Ishikawa (cell line): ENCODE results near the gene ACTN3.

Source experiments
- CEBPB ChIP-seq: IDR thresholded peaks from 2 replicates; pipeline ENCODE4 v1.6.1; 2012
- CREB1 ChIP-seq: IDR thresholded peaks from 2 replicates; pipeline ENCODE4 v1.6.1; 2012; ENCODE audit warnings: low read depth
- EGR1 ChIP-seq: IDR thresholded peaks from 2 replicates; pipeline ENCODE4 v1.6.1; 2012
- EP300 ChIP-seq: IDR thresholded peaks from 2 replicates; pipeline ENCODE4 v1.6.1; 2012; ENCODE audit warnings: borderline replicate concordance
- FOXM1 ChIP-seq: IDR thresholded peaks from 2 replicates; pipeline ENCODE4 v1.6.1; 2012; ENCODE audit warnings: low read depth, borderline replicate concordance
- NFIC ChIP-seq: IDR thresholded peaks from 2 replicates; pipeline ENCODE4 v1.6.1; 2012
- RAD21 ChIP-seq: IDR thresholded peaks from 2 replicates; pipeline ENCODE4 v1.6.1; 2012; ENCODE audit warnings: low read depth
- TAF1 ChIP-seq: IDR thresholded peaks from 2 replicates; pipeline ENCODE4 v1.6.1; 2012; ENCODE audit warnings: low read depth, mild to moderate bottlenecking
- TCF12 ChIP-seq: IDR thresholded peaks from 2 replicates; pipeline ENCODE4 v1.6.1; 2012; ENCODE audit warnings: low read depth
- TEAD4 ChIP-seq: IDR thresholded peaks from 2 replicates; pipeline ENCODE4 v1.6.1; 2012
- YY1 ChIP-seq: IDR thresholded peaks from 2 replicates; pipeline ENCODE4 v1.6.1; 2012; ENCODE audit warnings: low read depth
- ZBTB7A ChIP-seq: IDR thresholded peaks from 2 replicates; pipeline ENCODE4 v1.6.1; 2012; ENCODE audit warnings: low read depth
- TF ChIP-seq, protein P1 (sequence below): IDR thresholded peaks from 2 replicates; pipeline ENCODE4 v1.6.1; 2012; ENCODE audit warnings: low read depth, mild to moderate bottlenecking
- TF ChIP-seq, protein P2 (sequence below): IDR thresholded peaks from 2 replicates; pipeline ENCODE4 v1.6.1; 2012
- TF ChIP-seq, protein P3 (sequence below): IDR thresholded peaks from 2 replicates; pipeline ENCODE4 v1.6.1; 2012

The ACTN3 gene

DNA sequence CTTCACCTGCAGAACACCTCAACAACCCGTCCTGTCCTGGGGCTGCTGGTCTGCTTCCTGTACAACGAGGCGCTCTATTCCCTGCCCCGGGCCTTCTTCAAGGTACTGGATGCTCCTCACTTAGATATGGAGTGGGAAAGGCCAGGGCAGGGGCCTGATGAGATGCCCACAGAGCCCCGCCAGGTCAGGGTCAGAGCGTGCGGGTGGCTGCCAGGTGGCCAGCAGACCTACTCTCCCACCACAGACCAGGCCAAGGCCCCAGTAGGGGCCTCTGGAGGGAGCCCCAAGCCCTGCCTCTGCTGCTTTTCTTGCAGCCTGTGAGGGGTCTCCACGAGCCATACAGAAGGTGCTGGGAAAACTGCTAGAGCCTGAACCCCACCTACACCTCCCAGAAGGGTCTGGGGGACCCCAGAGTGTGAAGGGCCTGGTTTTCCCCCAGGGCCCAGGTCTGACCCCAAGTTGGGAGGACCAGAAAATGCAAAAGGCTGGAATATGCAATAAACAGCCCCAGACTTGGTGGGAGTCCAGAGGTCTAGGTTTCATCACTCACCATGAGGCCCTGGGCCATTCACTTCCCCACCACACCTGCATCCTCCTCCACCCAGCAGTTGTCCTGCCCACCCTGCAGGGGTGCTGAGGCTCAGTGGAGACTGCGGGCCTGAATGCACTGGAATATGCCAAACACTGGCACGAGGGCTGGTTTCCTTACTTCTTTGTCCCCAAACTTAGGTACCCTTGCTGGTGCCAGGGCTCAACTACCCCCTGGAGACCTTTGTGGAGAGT, 15.6 kb upstream of the ACTN3 start:
- TF ChIP-seq, protein P1, sequence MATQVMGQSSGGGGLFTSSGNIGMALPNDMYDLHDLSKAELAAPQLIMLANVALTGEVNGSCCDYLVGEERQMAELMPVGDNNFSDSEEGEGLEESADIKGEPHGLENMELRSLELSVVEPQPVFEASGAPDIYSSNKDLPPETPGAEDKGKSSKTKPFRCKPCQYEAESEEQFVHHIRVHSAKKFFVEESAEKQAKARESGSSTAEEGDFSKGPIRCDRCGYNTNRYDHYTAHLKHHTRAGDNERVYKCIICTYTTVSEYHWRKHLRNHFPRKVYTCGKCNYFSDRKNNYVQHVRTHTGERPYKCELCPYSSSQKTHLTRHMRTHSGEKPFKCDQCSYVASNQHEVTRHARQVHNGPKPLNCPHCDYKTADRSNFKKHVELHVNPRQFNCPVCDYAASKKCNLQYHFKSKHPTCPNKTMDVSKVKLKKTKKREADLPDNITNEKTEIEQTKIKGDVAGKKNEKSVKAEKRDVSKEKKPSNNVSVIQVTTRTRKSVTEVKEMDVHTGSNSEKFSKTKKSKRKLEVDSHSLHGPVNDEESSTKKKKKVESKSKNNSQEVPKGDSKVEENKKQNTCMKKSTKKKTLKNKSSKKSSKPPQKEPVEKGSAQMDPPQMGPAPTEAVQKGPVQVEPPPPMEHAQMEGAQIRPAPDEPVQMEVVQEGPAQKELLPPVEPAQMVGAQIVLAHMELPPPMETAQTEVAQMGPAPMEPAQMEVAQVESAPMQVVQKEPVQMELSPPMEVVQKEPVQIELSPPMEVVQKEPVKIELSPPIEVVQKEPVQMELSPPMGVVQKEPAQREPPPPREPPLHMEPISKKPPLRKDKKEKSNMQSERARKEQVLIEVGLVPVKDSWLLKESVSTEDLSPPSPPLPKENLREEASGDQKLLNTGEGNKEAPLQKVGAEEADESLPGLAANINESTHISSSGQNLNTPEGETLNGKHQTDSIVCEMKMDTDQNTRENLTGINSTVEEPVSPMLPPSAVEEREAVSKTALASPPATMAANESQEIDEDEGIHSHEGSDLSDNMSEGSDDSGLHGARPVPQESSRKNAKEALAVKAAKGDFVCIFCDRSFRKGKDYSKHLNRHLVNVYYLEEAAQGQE, result no peak
- TF ChIP-seq FOXM1 (no peak), TCF12 (no peak), NFIC (no peak), TAF1 (no peak), EGR1 (no peak), CEBPB (no peak), TEAD4 (no peak), CREB1 (no peak), RAD21 (no peak), ZBTB7A (no peak), YY1 (no peak), EP300 (no peak)
- TF ChIP-seq, protein P2, sequence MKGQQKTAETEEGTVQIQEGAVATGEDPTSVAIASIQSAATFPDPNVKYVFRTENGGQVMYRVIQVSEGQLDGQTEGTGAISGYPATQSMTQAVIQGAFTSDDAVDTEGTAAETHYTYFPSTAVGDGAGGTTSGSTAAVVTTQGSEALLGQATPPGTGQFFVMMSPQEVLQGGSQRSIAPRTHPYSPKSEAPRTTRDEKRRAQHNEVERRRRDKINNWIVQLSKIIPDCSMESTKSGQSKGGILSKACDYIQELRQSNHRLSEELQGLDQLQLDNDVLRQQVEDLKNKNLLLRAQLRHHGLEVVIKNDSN, result no peak
- TF ChIP-seq, protein P3, sequence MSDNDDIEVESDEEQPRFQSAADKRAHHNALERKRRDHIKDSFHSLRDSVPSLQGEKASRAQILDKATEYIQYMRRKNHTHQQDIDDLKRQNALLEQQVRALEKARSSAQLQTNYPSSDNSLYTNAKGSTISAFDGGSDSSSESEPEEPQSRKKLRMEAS, result no peak

DNA sequence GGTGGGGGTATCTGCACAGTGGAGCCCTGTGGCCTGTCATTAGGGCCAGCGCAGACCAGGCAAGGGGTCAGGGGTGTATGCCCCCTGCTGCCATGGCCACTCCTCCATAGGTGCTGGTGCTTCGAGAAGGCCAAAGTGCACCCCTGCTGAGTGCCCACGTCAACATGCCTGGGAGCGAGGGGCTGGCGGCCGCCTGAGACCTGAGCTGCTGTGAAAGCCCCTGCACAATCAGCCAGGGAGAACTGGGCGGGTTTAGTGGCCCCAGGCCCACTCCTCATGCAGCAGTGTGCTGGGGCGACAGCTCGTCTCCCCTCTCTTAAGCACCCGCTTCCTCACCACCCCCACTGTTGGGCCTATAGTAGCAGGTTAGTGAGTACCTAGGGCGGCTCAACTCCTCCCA, 14.9 kb upstream of the ACTN3 start:
- TF ChIP-seq TEAD4 (no peak), EGR1 (no peak), NFIC (no peak), TCF12 (no peak), YY1 (no peak), ZBTB7A (no peak), EP300 (no peak), FOXM1 (no peak), CREB1 (no peak), RAD21 (no peak), CEBPB (no peak), TAF1 (no peak)
- TF ChIP-seq, protein P2, result no peak
- TF ChIP-seq, protein P1, result no peak
- TF ChIP-seq, protein P3, result no peak

DNA sequence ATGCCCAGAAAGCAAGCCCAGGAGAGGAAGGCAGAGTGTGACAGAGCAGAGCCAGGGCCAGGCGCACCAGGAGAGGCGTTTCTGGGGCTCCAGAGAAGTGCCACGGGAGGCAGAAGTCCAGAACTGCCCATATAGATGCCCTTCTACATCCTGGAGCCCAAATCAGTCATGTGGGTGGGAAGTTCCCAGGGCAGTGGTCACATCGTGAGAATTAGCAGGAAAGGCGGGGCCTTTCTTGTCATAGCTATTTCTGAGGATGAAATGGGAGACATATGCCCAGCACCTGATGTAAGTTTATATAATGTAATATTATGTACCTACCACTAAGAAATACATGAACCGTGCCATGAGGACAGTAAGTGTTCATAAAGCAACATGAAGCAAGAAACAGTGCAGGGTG, 13.9 kb upstream of the ACTN3 start:
- TF ChIP-seq NFIC, result no peak
- TF ChIP-seq, protein P2, result no peak
- TF ChIP-seq EGR1, result no peak
- TF ChIP-seq CEBPB, result no peak
- no peak for TF ChIP-seq ZBTB7A
- TF ChIP-seq, protein P3, result no peak
- TF ChIP-seq TAF1, result no peak
- TF ChIP-seq RAD21, result no peak
- TF ChIP-seq, protein P1, result no peak
- TF ChIP-seq YY1, result no peak
- TF ChIP-seq CREB1, result no peak
- TF ChIP-seq FOXM1, result no peak
- TF ChIP-seq TEAD4, result no peak
- TF ChIP-seq EP300, result no peak
- no peak for TF ChIP-seq TCF12
